SK-MEL-5 (cell line): ENCODE data around the gene TSPAN31. TPM values are rescaled to one million over a fixed set of nuclear protein-coding genes. Genes with fewer than 3 reads are reported as not detected.
"Not testable (repeated sequence)": the region's sequence is repeated elsewhere in the genome, so short reads cannot be mapped to it uniquely, and the experiment has no call there.

Experiments
- DNase-seq: peaks from one replicate; pipeline ENCODE4 v3.0.0-alpha.2; 2016; ENCODE audit warnings: low read depth, low spot score
- in situ Hi-C: cut with HindIII; loops from 2 replicates; pipeline ENCODE4 v1.10.0; 2016; ENCODE audit warnings: low sequenced_read_pairs, high pct_unique_total_duplicates, low pct_unique_long_range_greater_than_20kb
- polyA plus RNA-seq, 2 experiments: library from polyadenylated mRNA; depleted of rRNA; stranded (reverse); fragments of >200 nt; gene quantifications; 2 replicates each; pipeline ENCODE4 v1.2.3, GENCODE V29; 2015
- total RNA-seq: library from RNA; depleted of rRNA; stranded (reverse); fragments of >200 nt; shearing (Covaris generic); gene quantifications from 2 replicates; pipeline ENCODE4 v1.2.3, GENCODE V29; 2014; rRNA removed

The TSPAN31 gene, protein sequence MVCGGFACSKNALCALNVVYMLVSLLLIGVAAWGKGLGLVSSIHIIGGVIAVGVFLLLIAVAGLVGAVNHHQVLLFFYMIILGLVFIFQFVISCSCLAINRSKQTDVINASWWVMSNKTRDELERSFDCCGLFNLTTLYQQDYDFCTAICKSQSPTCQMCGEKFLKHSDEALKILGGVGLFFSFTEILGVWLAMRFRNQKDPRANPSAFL
- 34.6 and 38.2 TPM in 2 replicates for total RNA-seq
- polyA plus RNA-seq (2015; cell fraction: cytosol; rRNA removed), result 37.1 and 47.0 TPM in 2 replicates
- polyA plus RNA-seq (2015; cell fraction: nucleus; rRNA removed), result 65.4 and 67.4 TPM in 2 replicates

DNA sequence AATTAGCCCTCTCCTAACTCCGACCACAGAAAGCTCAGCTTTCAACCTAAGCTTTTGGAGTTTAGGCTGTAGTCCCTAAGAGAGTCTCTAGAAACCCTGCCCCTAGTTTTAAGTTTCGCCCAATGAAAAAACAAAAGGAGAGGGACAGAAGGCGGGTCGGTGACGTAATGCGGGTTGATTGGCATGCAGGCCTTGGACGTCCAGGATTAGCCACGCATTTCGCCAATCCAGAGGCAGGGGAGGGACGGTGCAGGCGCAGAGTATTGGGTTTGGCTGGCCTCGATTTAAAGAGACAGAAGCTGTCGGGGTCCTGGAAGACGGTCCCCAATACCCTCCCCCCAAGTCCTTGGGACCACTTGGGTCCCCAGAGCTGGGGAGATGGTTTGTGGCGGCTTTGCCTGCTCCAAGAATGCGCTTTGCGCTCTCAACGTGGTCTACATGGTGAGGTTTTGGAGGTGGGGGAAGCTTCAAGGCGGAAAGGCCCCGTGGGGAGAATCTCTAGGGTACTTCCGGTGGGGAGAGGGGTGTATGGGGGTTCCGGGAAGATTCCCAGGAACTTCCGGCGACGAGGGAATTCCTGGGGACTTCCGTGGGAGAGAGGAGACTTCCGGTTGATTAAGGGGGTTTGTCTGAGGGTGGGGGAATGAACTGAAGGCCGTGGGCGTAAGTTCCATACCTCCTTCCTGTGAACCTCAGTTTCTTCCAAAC is at the start of gene TSPAN31:
TSS of gene TSPAN31 (plus strand) at position 263 of the 708 bp plus-strand sequence. CDS start at position 379, 116 bp downstream.
- peak; percentile 99 for DNase-seq
- in situ Hi-C loops, result no loop called here

DNA sequence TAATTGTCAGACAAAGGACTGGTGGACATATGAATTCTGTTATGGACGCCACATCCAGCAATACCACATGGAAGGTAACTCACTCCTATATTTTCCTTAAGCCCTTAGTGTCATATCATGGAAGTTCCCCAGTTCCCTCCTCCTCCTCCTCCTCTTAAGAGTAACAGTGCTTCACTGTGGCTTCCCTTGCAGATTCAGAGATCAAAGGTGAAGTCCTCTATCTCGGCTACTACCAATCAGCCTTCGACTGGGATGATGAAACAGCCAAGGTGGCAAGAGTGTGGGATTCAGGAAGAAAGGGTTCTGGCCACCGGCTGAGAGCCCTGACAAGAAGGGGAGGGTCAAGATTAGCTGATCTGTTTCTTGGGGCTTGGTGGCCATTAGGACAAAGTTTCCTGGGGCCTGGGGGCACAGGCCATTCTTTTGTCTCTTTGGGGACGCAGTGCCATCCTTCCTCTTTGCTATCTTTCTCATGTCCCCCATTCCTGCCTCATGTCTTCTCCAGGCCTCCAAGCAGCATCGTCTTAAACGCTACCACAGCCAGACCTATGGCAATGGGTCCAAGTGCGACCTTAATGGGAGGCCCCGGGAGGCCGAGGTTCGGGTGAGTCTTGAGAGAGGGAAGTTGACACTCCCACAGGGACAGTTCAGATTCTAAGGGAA is 48.9 kb upstream of the TSPAN31 start:
- DNase-seq, result no peak
- in situ Hi-C loops, result no loop called here

DNA sequence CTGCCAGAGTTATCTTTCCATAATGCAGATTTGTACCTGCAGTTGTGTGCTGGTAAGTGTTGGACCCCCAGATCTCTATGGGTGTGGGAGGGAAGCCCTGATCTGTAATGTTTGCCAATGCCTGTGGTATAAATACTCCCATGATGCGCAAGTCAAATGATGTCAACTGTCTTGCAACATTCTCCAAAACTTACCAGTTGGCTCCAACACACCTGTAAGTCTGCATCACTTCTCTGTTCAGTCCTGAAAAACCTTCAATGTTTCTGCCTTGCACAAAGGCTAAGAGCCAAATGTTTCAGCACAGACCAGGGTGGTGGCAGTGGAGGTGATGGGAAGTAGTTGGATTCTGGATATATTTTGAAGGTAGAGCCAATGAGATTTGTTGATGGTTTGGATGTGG is 47.8 kb upstream of the TSPAN31 start:
- no peak for DNase-seq
- in situ Hi-C loops, result no loop called here

DNA sequence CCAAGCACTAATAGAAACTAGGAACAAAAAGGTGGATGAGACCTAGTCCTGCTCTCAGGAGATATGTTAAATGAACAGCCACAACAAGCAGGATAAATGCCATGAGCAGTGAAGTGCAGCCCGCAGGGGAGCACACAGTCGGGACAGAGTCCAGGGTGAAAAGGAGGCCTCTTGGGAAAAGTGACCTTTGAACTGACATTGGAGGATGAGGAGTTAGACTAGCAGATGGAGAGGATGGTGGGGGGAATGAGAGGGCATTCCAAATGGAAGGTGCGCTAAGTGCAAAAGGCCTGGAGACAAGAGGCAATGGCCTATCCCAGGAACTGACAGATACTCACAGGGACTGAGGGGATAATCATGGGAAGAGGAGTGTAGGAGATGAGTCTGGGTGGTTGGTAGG is 46.4 kb upstream of the TSPAN31 start:
- in situ Hi-C loops, result no loop called here
- DNase-seq, result no peak

DNA sequence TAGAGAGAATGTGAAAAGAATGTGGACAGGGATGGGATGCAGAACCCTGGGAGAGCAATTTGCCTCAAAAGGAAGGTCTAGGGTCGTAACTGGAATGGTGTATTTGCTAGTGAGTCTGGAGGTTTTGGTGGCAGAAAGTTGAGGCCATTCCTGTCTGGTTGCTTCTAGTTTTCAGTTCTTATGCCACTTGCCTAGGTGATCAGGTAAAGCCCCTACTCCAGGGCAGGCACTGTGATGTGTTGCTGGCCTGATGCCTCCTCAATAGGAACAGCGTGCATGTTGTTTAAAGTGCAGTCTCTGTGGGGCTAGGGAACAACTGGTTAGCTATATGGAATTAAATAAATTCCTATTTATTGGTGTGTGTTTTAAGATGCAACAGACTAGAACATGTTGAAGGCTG is 44.5 kb upstream of the TSPAN31 start:
- no peak for DNase-seq
- in situ Hi-C loops, result no loop called here

DNA sequence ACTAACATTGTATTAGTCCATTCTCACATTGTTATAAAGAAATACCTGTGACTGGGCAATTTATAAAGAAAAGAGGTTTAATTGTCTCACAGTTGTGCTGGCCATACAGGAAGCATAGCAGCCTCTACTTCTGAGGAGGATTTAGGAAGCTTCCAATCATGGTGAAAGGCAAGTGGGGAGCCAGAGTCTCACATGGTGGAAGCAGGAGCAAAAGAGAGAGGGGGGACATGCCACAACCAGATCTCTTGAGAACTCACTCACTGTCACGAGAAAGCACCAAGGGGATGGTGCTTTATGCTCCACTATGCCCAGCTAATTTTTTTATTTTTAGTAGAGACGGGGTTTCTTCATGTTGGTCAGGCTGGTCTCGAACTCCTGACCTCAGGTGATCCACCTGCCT is 37.6 kb upstream of the TSPAN31 start:
- in situ Hi-C loops, result no loop called here
- no peak for DNase-seq

DNA sequence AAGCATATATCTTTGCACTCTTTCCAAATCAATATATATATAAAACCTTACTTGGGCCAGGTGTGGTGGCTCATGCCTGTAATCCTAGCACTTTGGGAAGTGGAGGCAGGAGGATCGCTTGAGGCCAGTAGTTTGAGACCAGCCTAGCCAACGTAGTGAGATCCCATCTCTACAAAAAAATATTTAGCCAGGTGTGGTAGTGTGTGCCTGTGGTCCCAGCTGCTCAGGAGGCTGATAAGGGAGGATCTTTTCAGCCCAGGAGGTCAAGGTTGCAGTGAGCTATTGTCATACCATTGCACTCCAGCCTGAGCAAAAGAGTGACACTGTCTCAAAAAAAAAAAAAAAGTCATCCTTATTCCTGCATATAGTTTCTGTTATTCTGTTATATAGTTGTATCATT is 36.5 kb upstream of the TSPAN31 start:
- DNase-seq, result no peak
- in situ Hi-C loops, result no loop called here

DNA sequence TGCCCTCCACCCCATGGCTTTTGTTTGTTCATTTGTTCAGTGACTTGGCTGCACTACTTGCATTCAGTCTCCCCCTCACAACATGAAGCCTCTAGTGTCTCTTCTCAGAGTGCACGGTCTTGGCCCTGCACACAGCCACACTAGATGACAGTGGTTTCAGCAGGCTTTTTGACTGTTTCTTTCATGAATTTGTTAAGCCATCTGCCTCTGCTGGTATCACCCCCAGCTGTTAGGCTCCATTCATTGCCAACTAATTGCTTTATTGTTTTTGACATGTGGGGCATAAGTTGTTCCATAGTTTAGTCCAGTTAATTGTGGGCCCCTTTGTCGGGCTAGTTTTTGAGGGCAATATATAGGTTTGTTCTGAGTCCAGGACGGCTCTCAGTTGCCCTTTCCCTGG is 32.1 kb upstream of the TSPAN31 start:
- in situ Hi-C loops, result no loop called here
- DNase-seq, result no peak

DNA sequence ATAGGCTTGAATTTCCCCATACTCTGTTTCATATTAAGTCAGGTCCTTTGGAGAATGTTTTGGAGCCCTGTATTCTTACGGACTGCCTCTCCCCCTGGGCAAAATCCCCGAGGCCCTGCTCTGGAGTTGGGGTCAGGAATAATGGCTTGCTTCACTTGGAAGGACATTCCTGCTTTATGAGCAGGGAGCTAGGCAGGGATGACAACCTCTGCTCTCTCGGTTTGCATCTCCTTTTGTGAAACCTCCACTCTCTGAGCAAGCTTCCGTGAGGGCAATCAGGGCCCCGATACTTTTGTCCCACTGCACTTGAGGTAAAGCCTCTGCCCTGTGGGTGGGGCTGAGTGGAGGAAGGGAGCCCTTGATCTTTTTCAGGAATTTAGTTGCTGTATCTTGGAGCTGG is 31.6 kb upstream of the TSPAN31 start:
- in situ Hi-C loops, result no loop called here

DNA sequence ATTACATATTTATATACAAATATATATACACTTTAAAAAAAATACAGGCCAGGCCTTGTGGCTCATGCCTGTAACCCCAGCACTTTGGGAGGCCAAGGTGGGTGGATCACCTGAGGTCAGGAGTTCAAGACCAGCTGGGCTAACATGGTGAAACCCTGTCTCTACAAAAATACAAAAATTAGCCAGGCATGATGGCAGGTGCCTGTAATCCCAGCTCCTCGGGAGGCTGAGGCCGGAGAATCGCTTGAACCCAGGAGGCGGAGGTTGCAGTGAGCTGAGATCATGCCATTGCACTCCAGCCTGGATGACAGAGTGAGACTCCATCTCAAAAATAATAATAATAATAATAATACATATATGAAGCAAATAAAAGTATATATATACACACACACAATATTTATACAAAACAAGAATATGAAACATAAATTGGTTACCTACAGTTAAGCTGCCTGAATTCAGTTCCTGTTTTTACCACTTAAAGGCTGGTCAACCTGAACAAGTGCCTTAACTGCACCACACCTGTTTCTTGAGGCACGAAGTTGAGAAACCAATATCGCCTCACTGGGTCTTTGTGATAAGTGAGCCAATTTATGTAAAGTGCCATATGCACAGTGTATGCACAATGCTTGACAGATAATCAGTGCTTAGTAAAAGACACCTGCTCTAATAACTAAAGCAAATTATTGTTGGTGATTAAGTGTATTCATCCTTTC is 29.6 kb upstream of the TSPAN31 start:
- DNase-seq, in situ Hi-C loops: not testable (repeated sequence)

More for the DNA sequence above, 31.6 kb upstream of the TSPAN31 start:
- no peak for DNase-seq

DNA sequence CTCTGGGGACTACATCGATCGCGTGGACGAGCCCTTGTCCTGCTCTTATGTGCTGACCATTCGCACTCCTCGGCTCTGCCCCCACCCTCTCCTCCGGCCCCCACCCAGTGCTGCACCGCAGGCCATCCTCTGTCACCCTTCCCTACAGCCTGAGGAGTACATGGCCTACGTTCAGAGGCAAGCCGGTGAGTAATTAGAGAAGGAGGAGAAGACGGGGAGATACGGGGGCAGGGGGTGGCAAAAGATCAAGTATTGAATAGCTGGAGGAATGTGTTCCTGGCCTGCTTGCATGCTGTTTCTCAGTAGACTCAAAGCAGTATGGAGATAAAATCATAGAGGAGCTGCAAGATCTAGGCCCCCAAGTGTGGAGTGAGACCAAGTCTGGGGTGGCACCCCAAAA is 29.1 kb upstream of the TSPAN31 start:
- no peak for DNase-seq
- in situ Hi-C loops, result no loop called here

DNA sequence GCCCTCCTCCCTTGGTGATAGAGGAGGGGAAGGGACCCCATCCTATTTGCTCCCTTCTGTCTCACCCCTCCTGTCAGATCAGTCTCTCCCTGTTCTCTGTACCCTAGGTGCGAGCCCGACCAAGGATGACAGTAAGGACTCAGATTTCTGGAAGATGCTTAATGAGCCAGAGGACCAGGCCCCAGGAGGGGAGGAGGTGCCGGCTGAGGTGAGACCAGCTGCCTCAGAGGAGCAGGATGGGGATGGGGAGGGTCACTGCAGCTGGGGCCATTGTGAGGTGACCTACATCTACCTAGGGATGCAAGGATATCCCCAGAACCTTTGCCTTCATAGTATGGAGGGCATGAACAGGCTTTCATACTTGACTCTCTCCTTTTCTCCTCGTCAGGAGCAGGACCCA is 28.5 kb upstream of the TSPAN31 start:
- in situ Hi-C loops, result no loop called here
- DNase-seq, result no peak

DNA sequence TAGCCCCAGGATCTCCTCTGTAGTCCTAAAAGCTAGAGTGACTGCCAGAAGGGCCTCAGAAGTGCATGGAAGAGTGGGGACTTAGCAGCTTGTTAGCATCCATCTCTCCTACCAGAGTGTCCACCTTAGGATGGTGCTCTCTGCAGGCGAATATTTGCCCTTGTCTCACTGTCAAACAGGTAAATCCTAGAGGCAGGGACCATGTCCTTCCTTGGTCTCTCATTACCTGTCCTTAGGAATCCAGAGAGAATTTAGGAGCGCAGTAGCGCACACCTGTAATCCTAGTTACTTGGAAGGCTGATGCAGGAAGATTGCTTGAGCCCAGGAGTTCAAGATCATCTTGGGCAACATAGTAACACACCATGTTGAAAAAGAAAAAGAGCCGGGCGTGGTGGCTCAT is 27.7 kb upstream of the TSPAN31 start:
- DNase-seq, result no peak
- in situ Hi-C loops, result no loop called here

DNA sequence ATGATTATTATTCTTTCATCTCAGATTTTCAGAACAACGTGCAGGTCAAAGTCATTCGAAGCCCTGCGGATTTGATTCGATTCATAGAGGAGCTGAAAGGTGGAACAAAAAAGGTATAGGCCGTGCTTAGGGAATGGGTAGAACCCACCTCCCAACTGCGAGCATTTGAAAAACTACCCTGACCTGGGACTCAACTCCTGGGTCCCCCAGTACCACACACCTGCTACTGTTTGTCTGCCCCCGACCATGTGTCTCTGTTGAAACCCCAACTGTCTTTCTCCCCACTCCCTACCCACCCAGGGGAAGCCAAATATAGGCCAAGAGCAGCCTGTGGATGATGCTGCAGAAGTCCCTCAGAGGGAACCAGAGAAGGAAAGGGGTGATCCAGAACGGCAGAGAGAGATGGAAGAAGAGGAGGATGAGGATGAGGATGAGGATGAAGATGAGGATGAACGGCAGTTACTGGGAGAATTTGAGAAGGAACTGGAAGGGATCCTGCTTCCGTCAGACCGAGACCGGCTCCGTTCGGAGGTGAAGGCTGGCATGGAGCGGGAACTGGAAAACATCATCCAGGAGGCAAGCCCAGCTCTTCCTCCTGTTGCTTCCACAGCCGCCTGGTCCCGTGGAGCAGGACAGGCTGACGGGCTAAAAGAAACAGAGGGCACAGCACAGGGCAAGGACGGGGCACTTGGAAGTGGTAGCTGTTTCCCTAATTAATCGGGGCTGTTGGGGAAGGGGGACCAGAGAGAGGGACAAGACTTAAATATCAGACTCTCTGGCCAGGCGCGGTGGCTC is 26.8 kb upstream of the TSPAN31 start:
- in situ Hi-C loops, result no loop called here
- no peak for DNase-seq

DNA sequence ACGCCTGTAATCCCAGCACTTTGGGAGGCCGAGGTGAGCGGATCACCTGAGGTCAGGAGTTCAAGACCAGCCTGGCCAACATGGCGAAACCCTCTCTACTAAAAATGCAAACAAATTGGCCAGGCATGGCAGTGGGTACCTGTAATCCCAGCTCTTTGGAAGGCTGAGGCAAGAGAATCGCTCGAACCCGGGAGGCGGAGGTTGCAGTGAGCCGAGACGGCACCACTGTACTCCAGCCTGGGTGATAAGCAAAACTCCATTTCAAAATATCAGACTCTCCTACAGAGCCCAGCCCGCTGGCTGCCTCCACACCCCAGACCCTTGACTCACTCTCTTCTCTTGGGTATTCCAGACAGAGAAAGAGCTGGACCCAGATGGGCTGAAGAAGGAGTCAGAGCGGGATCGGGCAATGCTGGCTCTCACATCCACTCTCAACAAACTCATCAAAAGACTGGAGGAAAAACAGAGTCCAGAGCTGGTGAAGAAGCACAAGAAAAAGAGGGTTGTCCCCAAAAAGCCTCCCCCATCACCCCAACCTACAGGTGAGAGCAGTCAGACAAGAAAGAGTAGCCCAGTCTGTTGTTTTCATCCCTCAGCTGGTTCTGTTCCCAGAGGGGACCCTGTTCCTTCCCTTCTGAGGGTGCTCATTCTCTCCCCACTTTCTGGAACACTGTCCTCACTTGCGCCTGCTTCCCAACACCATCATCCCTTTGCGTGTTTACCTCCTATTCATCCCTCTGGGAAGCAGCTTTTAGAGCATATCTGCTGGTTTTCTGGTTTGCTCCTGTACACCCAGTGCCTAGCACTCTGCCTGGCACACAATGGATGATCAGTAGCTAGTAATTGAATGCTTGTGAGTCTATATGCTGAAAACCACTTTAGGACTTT is 26.0 kb upstream of the TSPAN31 start:
- in situ Hi-C loops, result no loop called here
- DNase-seq, result no peak

DNA sequence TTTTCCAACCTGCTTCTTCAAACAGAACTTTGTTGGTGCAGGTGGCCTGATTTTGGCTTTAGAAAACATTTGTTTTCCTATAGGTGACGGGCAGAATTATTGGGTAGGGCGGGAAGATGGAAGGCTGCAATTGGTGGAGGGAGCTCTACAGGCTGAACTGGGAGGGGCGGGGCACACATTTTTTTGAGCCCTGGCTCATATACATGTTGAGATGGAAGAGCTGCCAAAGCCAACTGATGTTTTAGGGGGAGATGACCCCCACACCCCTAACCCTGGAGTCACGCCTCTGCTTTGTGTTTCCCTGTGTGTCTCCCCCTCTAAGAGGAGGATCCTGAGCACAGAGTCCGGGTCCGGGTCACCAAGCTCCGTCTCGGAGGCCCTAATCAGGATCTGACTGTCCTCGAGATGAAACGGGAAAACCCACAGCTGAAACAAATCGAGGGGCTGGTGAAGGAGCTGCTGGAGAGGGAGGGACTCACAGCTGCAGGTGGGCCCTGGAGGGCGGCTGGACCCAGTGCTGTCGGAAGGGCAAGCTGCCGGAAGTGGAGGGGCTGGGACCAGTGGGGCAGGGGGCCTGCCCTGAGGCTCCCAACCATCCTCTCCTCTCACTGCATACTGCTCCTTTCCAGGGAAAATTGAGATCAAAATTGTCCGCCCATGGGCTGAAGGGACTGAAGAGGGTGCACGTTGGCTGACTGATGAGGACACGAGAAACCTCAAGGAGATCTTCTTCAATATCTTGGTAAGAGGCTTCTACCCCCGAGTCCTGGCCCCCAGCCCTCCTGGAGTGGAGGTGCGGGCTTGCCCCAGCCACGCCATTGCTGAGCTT is 24.8 kb upstream of the TSPAN31 start:
- in situ Hi-C loops, result no loop called here
- no peak for DNase-seq
